A549 (cell line): ENCODE data around the gene PIK3C2B.

ENCODE experiments used
- CHD4 ChIP-seq: fragments of 200-600 bp; sonication (generic); IDR thresholded peaks from 2 replicates; pipeline ENCODE4 v1.6.1; 2016; ENCODE audit warnings: antibody characterized with exemption, mild to moderate bottlenecking, borderline replicate concordance
- TF ChIP-seq, protein P1 (sequence below): fragments of >200 bp; sonication (Bioruptor Twin); formaldehyde crosslinking; IDR thresholded peaks from 3 replicates; pipeline ENCODE4 v1.5.1; 2016
- TF ChIP-seq, protein P2 (sequence below): fragments of 150-350 bp; IDR thresholded peaks from 2 replicates; pipeline ENCODE4 v1.6.1; 2014; ENCODE audit warnings: low read depth, mild to moderate bottlenecking, low read length

DNA sequence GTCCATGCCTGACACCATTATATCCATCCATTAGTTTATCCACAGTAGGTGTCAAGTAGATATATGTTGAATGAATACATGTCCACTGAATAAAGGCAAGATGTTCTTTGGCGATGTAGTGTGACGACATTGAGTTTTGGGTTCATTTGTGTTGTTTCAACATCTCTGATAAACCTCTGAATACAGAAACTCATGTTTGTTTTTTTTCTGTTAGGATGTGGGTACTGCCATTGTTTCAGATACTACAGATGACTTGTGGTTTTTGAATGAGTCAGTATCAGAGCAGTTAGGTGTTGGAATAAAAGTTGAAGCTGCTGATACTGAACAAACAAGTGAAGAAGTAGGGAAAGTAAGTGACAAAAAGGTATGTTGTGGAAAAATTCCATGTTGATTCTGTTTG, 49.7 kb upstream of the PIK3C2B start:
- TF ChIP-seq, protein P1, sequence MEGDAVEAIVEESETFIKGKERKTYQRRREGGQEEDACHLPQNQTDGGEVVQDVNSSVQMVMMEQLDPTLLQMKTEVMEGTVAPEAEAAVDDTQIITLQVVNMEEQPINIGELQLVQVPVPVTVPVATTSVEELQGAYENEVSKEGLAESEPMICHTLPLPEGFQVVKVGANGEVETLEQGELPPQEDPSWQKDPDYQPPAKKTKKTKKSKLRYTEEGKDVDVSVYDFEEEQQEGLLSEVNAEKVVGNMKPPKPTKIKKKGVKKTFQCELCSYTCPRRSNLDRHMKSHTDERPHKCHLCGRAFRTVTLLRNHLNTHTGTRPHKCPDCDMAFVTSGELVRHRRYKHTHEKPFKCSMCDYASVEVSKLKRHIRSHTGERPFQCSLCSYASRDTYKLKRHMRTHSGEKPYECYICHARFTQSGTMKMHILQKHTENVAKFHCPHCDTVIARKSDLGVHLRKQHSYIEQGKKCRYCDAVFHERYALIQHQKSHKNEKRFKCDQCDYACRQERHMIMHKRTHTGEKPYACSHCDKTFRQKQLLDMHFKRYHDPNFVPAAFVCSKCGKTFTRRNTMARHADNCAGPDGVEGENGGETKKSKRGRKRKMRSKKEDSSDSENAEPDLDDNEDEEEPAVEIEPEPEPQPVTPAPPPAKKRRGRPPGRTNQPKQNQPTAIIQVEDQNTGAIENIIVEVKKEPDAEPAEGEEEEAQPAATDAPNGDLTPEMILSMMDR, result no peak
- TF ChIP-seq, protein P2, sequence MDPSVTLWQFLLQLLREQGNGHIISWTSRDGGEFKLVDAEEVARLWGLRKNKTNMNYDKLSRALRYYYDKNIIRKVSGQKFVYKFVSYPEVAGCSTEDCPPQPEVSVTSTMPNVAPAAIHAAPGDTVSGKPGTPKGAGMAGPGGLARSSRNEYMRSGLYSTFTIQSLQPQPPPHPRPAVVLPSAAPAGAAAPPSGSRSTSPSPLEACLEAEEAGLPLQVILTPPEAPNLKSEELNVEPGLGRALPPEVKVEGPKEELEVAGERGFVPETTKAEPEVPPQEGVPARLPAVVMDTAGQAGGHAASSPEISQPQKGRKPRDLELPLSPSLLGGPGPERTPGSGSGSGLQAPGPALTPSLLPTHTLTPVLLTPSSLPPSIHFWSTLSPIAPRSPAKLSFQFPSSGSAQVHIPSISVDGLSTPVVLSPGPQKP, result no peak
- no peak for TF ChIP-seq CHD4
